CD4-positive, CD25-positive, alpha-beta regulatory T cell (primary cell): ENCODE results near the gene C1orf56. TPM values are rescaled to one million over a fixed set of nuclear protein-coding genes. Genes with fewer than 3 reads are reported as not detected.

Experiments used
- ATAC-seq, 2 donors: fragments of 150-1000 bp; cut with Tn5 transposase; one replicate each; pipeline ENCODE4 v1.10.0; 2021; ENCODE audit warnings: low read depth in 2 of 2, moderate number of reproducible peaks in 2 of 2, moderate library complexity in 1 of 2
- DNase-seq, 3 donors: peaks; one replicate each; pipeline versions ENCODE4 v3.0.0 to v3.0.0-alpha.2; 2012 to 2022; ENCODE audit warnings: mixed read lengths in 1 of 3
- H3K27ac ChIP-seq: one replicate; pipeline ENCODE4 v1.7.0; 2013; ENCODE audit warnings: mild to moderate bottlenecking, low read length; ENCODE audit not compliant: insufficient read depth, poor library complexity, severe bottlenecking
- H3K27me3 ChIP-seq: one replicate; pipeline ENCODE4 v1.7.0; 2013; ENCODE audit warnings: low read length; ENCODE audit not compliant: control insufficient read depth, insufficient read depth
- H3K36me3 ChIP-seq: one replicate; pipeline ENCODE4 v1.7.0; 2013; ENCODE audit warnings: mild to moderate bottlenecking, low read length, moderate library complexity; ENCODE audit not compliant: control insufficient read depth, insufficient read depth
- H3K4me1 ChIP-seq: 2 replicates; pipeline ENCODE4 v1.7.0; 2013; ENCODE audit warnings: mild to moderate bottlenecking, low read length; ENCODE audit not compliant: insufficient read depth, control insufficient read depth, poor library complexity, severe bottlenecking
- H3K4me3 ChIP-seq: one replicate; pipeline ENCODE4 v1.7.0; 2013; ENCODE audit warnings: low read depth, mild to moderate bottlenecking, low read length, moderate library complexity
- H3K9me3 ChIP-seq, 2 experiments: 1 replicate in 1 of 2; 2 replicates in 1 of 2; pipeline ENCODE4 v1.7.0; 2013; ENCODE audit warnings: low read length in 2 of 2, mild to moderate bottlenecking in 1 of 2, moderate library complexity in 1 of 2; ENCODE audit not compliant: control insufficient read depth in 2 of 2
- H3K27ac Mint-ChIP-seq, 3 donors: one replicate each; pipeline ENCODE4 v1.8.0; 2020 to 2022; ENCODE audit warnings: mild to moderate bottlenecking in 3 of 3, mixed read lengths in 3 of 3, moderate library complexity in 2 of 3
- H3K27me3 Mint-ChIP-seq: one replicate; pipeline ENCODE4 v1.8.0; 2022; ENCODE audit warnings: mild to moderate bottlenecking, mixed read lengths
- H3K36me3 Mint-ChIP-seq: one replicate; pipeline ENCODE4 v1.8.0; 2020; ENCODE audit warnings: mixed read lengths
- H3K4me1 Mint-ChIP-seq, 4 donors: one replicate each; pipeline ENCODE4 v1.8.0; 2020 to 2022; ENCODE audit warnings: mixed read lengths in 4 of 4, mild to moderate bottlenecking in 1 of 4
- H3K4me3 Mint-ChIP-seq, 4 donors: one replicate each; pipeline ENCODE4 v1.8.0; 2020 to 2022; ENCODE audit warnings: mild to moderate bottlenecking in 4 of 4, mixed read lengths in 4 of 4, moderate library complexity in 3 of 4
- H3K9me3 Mint-ChIP-seq, 7 donors: one replicate each; pipeline ENCODE4 v1.8.0; 2020 to 2022; ENCODE audit warnings: mixed read lengths in 7 of 7, mild to moderate bottlenecking in 3 of 7, moderate library complexity in 2 of 7
- polyA plus RNA-seq, 4 donors: library from polyadenylated mRNA; unstranded; fragments of 300-500 nt; fragmentation: Illumina TruSeq; gene quantifications; one replicate each; pipeline ENCODE4 v1.2.3, GENCODE V29; 2021
- total RNA-seq: library from RNA; stranded (reverse); gene quantifications from one replicate; pipeline ENCODE4 v1.2.3, GENCODE V29; 2022

Gene C1orf56
- total and polyA plus RNA-seq, 5 donors from 2014 or later: 0.67 to 4.8 (median 3.7) TPM

- H3K27me3 Mint-ChIP-seq: no peaks in the 10 kb centered on the region
- H3K27me3 ChIP-seq: no peaks in the 10 kb centered on the region
- H3K4me3 Mint-ChIP-seq: peak overlapping the region; percentile 95 to 98 (median 96)
- H3K36me3 ChIP-seq: no peaks in the 10 kb centered on the region
- peaks cover 15% of the 10 kb centered on the region for H3K36me3 Mint-ChIP-seq
- no peaks in the 10 kb centered on the region for H3K9me3 ChIP-seq
- H3K4me3 ChIP-seq: peak overlapping the region; percentile 90
- peaks cover 54% of the 10 kb centered on the region for H3K4me1 ChIP-seq
- ATAC-seq (no peak), DNase-seq (no peak)
- peaks cover 31 to 88% (median 54%) of the 10 kb centered on the region in 4 donors for H3K4me1 Mint-ChIP-seq
- H3K27ac ChIP-seq: no peak overlapping the region
- peak overlapping the region; percentile 48 to 98 (median 97) for H3K27ac Mint-ChIP-seq
- no peaks in the 10 kb centered on the region for H3K9me3 Mint-ChIP-seq
These were observed 37.7 kb upstream of the C1orf56 start for GRCh38 chr1:151009674-151010345.

GRCh38 chr1:151010346-151010726 lies 37.2 kb upstream of the C1orf56 start:
- no peaks in the 10 kb centered on the region for H3K9me3 Mint-ChIP-seq
- H3K4me1 ChIP-seq: peaks cover 49% of the 10 kb centered on the region

GRCh38 chr1:151011154-151011850 lies 36.2 kb upstream of the C1orf56 start:
- peaks cover 41% of the 10 kb centered on the region for H3K4me1 ChIP-seq
- no peak for DNase-seq
- no peak for ATAC-seq
- peak overlapping the region in 1 of 3 donors; percentile 91 for H3K27ac Mint-ChIP-seq
- no peak overlapping the region for H3K4me3 ChIP-seq
- no peaks in the 10 kb centered on the region for H3K36me3 ChIP-seq
- no peaks in the 10 kb centered on the region for H3K27me3 Mint-ChIP-seq
- no peaks in the 10 kb centered on the region for H3K9me3 Mint-ChIP-seq
- peaks cover 31 to 74% (median 44%) of the 10 kb centered on the region in 4 donors for H3K4me1 Mint-ChIP-seq
- H3K27me3 ChIP-seq: no peaks in the 10 kb centered on the region
- peaks cover 15% of the 10 kb centered on the region for H3K36me3 Mint-ChIP-seq
- H3K27ac ChIP-seq: no peak overlapping the region
- peak overlapping the region; percentile 35 to 98 (median 58) for H3K4me3 Mint-ChIP-seq
- no peaks in the 10 kb centered on the region for H3K9me3 ChIP-seq

More at GRCh38 chr1:151010346-151010726, 37.2 kb upstream of the C1orf56 start:
- peaks cover 15% of the 10 kb centered on the region for H3K36me3 Mint-ChIP-seq
- no peaks in the 10 kb centered on the region for H3K27me3 ChIP-seq
- ATAC-seq (no peak), DNase-seq (no peak)
- peak overlapping the region in 2 of 3 donors; percentile 25 to 97 for H3K27ac Mint-ChIP-seq
- no peaks in the 10 kb centered on the region for H3K27me3 Mint-ChIP-seq
- H3K4me1 Mint-ChIP-seq: peaks cover 31 to 84% (median 52%) of the 10 kb centered on the region in 4 donors
- peak overlapping the region; percentile 2 for H3K27ac ChIP-seq
- H3K9me3 ChIP-seq: no peaks in the 10 kb centered on the region
- H3K36me3 ChIP-seq: no peaks in the 10 kb centered on the region
- no peak overlapping the region for H3K4me3 ChIP-seq
- H3K4me3 Mint-ChIP-seq: peak overlapping the region; percentile 89 to 98 (median 96)

GRCh38 chr1:151012684-151013471 lies 34.7 kb upstream of the C1orf56 start:
- no peak overlapping the region for H3K4me3 ChIP-seq
- H3K9me3 Mint-ChIP-seq: no peaks in the 10 kb centered on the region
- peak overlapping the region in 2 of 4 donors; percentile 52 to 61 for H3K4me3 Mint-ChIP-seq
- ATAC-seq (no peak), DNase-seq (no peak)
- no peaks in the 10 kb centered on the region for H3K36me3 ChIP-seq
- H3K9me3 ChIP-seq: no peaks in the 10 kb centered on the region
- peaks cover 26% of the 10 kb centered on the region for H3K4me1 ChIP-seq
- no peak overlapping the region for H3K27ac ChIP-seq
- H3K4me1 Mint-ChIP-seq: peaks cover 26 to 58% (median 33%) of the 10 kb centered on the region in 4 donors
- H3K27ac Mint-ChIP-seq: peak overlapping the region; percentile 25 to 89 (median 39)
- peaks cover 15% of the 10 kb centered on the region for H3K36me3 Mint-ChIP-seq
- no peaks in the 10 kb centered on the region for H3K27me3 ChIP-seq
- H3K27me3 Mint-ChIP-seq: no peaks in the 10 kb centered on the region

GRCh38 chr1:151013518-151013917 lies 34.0 kb upstream of the C1orf56 start:
- Mint-ChIP-seq H3K4me1 (peaks cover 28 to 52% (median 30%) of the 10 kb centered on the region in 4 donors), H3K27me3 (no peaks in the 10 kb centered on the region), H3K9me3 (no peaks in the 10 kb centered on the region), H3K4me3 (peak overlapping the region in 1 of 4 donors; percentile 61), H3K27ac (peak overlapping the region; percentile 25 to 89 (median 39)), H3K36me3 (peaks cover 20% of the 10 kb centered on the region)
- H3K27me3 ChIP-seq: no peaks in the 10 kb centered on the region
- H3K9me3 ChIP-seq: no peaks in the 10 kb centered on the region
- H3K27ac ChIP-seq: no peak overlapping the region
- H3K36me3 ChIP-seq: peaks cover 4% of the 10 kb centered on the region
- DNase-seq (no peak), ATAC-seq (no peak)
- peaks cover 24% of the 10 kb centered on the region for H3K4me1 ChIP-seq
- no peak overlapping the region for H3K4me3 ChIP-seq

GRCh38 chr1:151024540-151025146 lies 22.9 kb upstream of the C1orf56 start:
- peak overlapping the region; percentile 26 for H3K4me3 ChIP-seq
- H3K9me3 ChIP-seq: no peaks in the 10 kb centered on the region
- peak; percentile 96 to 98 for ATAC-seq
- peaks cover 0 to 9% (median 4%) of the 10 kb centered on the region in 4 donors for H3K4me1 Mint-ChIP-seq
- H3K27me3 Mint-ChIP-seq: no peaks in the 10 kb centered on the region
- no peaks in the 10 kb centered on the region for H3K9me3 Mint-ChIP-seq
- H3K27ac ChIP-seq: no peak overlapping the region
- peak; percentile 75 to 86 (median 86) for DNase-seq
- H3K4me1 ChIP-seq: peaks cover 8% of the 10 kb centered on the region
- H3K27me3 ChIP-seq: no peaks in the 10 kb centered on the region
- H3K36me3 ChIP-seq: peaks cover 26% of the 10 kb centered on the region
- H3K36me3 Mint-ChIP-seq: peaks cover 29% of the 10 kb centered on the region
- peak overlapping the region in 3 of 4 donors; percentile 46 to 70 (median 63) for H3K4me3 Mint-ChIP-seq
- peak overlapping the region; percentile 69 to 91 (median 75) for H3K27ac Mint-ChIP-seq

- Mint-ChIP-seq H3K4me3 (no peak overlapping the region), H3K9me3 (no peaks in the 10 kb centered on the region)
These were observed 21.1 kb upstream of the C1orf56 start for GRCh38 chr1:151026460-151026859.

More at GRCh38 chr1:151026460-151026859, 21.1 kb upstream of the C1orf56 start:
- peaks cover 0 to 9% (median 4%) of the 10 kb centered on the region in 4 donors for H3K4me1 Mint-ChIP-seq
- Histone ChIP-seq H3K4me3 (no peak overlapping the region), H3K9me3 (no peaks in the 10 kb centered on the region), H3K36me3 (peaks cover 29% of the 10 kb centered on the region), H3K4me1 (peaks cover 8% of the 10 kb centered on the region), H3K27me3 (no peaks in the 10 kb centered on the region), H3K27ac (no peak overlapping the region)
- peaks cover 35% of the 10 kb centered on the region for H3K36me3 Mint-ChIP-seq
- H3K27me3 Mint-ChIP-seq: no peaks in the 10 kb centered on the region
- ATAC-seq: no peak
- H3K27ac Mint-ChIP-seq: peak overlapping the region in 1 of 3 donors; percentile 3
- no peak for DNase-seq
